Brain microvascular endothelial cell (primary cell): ENCODE measurements around the gene UNC119.

ENCODE experiments used
- DNase-seq: peaks from one replicate; pipeline ENCODE4 v3.0.0-alpha.2; 2020
- H3K27ac ChIP-seq: fragments of 250-450 bp; sonication (Bioruptor Pico); 2 replicates; pipeline ENCODE4 v1.5.1; 2020; ENCODE audit warnings: mild to moderate bottlenecking, moderate library complexity
- H3K27me3 ChIP-seq: fragments of 250-450 bp; sonication (Bioruptor Pico); replicated peaks from 2 replicates; pipeline ENCODE4 v1.5.1; 2020; ENCODE audit warnings: mild to moderate bottlenecking
- H3K36me3 ChIP-seq: fragments of 250-450 bp; sonication (Bioruptor Pico); replicated peaks from 2 replicates; pipeline ENCODE4 v1.5.1; 2020; ENCODE audit warnings: mild to moderate bottlenecking
- H3K4me3 ChIP-seq: 2 replicates; pipeline ENCODE4 v1.5.1; 2011; ENCODE audit warnings: low read depth, mild to moderate bottlenecking, control low read depth, low read length, moderate library complexity
- CTCF ChIP-seq: IDR thresholded peaks from 2 replicates; pipeline ENCODE4 v1.5.1; 2011; ENCODE audit warnings: low read depth, mild to moderate bottlenecking, moderate library complexity, low read length, control low read depth, inconsistent platforms; ENCODE audit errors: missing control alignments
- in situ Hi-C: cut with HindIII; loops from 2 replicates; pipeline ENCODE4 v1.10.0; 2017; ENCODE audit warnings: low sequenced_read_pairs, low pct_ligation_motif_present

Gene UNC119

DNA sequence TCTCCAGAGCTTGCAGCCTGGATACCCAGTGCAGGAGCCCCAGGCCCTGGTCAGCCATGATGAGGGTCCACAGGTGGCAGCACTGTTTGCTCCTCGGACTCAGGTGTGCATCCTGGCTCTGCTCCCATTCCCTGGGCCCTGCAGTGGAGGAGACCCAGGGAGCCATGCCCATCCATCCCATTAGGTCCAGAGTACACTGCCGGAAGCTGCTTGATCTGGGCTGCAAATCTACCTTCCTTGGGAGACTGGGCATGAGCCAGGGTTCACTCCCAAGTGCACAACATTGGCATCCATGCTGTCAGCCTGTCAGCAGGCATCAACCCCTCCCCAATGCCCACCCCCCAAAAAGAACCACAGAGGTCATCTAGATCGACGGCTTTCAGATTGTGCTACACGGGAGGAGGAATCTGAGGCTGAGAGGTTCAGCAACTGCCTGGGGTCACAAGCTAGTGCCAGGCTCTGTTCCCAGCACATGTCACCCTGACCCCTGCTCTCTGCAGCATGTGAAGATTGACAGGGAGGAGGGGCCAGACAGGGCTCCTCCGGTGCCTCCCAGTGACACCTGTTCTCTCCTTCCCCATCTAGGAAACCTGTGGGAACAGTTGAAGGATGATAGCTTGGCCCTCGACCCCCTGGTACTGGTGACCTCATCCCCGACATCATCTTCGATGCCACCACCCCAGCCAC, 15.7 kb downstream of the UNC119 start:
- Histone ChIP-seq H3K36me3 (no peaks in the 10 kb centered on the region), H3K27me3 (no peaks in the 10 kb centered on the region), H3K4me3 (no peak overlapping the region), H3K27ac (no peak overlapping the region)
- in situ Hi-C loops, result no loop called here
- no peak for DNase-seq
- no peak for TF ChIP-seq CTCF

DNA sequence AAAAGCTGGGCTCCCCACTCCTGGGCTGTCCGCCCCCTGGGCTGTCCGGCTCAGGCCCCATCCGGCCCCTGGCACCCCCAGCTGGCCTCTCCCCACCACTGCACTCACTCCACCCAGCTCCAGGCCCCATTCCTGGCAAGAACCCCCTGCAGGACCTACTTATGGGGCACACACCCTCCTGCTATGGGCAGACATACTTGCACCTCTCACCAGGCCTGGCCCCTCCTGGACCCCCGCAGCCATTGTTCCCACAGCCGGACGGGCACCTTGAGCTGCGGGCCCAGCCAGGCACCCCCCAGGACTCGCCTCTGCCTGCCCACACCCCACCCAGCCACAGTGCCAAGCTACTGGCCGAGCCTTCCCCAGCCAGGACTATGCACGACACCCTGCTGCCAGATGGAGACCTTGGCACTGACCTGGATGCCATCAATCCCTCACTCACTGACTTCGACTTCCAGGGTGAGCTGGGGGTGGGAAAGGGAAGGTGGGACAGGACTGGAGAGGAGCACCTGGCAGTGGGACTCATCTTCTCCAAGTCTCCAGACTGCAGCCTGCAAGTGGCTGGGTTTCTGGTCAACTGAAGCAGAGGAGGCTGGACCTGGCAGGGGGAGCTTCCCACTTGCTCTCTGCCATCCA, 17.6 kb downstream of the UNC119 start:
- Histone ChIP-seq H3K27ac (no peak overlapping the region), H3K36me3 (no peaks in the 10 kb centered on the region), H3K4me3 (no peak overlapping the region), H3K27me3 (no peaks in the 10 kb centered on the region)
- no peak for TF ChIP-seq CTCF
- DNase-seq, result no peak
- in situ Hi-C loops, result no loop called here

GRCh38 chr17:28533091-28533807, 19.2 kb downstream of the UNC119 start:
- no peak for DNase-seq
- Histone ChIP-seq H3K4me3 (no peak overlapping the region), H3K27me3 (no peaks in the 10 kb centered on the region), H3K27ac (no peak overlapping the region), H3K36me3 (no peaks in the 10 kb centered on the region)
- in situ Hi-C loops, result no loop called here
- no peak for TF ChIP-seq CTCF

DNA sequence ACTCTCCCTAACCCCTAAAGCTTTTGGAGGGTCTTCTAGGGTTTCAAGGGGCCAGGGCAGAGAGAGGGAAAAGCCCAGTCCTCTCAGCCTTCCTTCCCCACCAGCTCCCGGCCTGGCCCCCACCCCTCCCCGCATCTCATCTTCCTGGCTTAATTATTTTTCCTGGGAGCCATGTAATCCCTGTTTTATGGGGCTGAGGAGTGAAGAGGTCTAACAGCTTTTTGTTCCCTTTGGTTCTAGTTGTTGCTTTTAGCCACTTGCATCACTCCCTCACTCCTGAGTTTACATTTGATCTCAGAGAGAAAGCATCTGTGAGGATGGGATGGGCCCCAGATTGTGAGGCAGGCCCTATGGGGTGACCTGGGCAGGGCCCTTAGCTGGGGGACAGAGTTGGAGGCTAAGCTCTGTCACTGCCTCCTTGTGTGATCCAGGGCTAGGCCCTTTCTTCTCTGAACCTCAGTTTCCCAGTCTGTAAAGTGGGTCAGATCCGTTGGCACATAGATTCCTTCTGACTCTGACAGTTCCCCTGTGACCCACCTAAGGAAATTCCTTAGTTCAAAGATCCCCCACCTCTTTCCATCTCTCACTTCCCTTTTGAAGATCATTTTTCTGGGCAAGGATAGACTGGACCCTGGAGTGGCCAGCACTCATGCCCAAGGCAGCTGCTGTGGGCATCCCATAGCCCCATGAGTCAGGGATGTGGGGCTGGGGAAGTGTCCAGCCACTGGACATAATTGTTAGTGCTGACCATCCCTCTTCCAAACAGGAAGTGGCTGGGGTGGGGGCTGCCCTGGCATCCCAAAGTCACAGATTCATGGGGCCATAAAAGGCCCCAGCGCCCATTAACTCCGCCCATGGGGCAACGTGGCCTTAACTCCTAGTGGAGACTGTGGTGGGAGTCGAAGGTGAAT, 20.1 kb downstream of the UNC119 start:
- Histone ChIP-seq H3K27ac (no peak overlapping the region), H3K27me3 (no peaks in the 10 kb centered on the region), H3K36me3 (no peaks in the 10 kb centered on the region), H3K4me3 (no peak overlapping the region)
- TF ChIP-seq CTCF, result no peak
- in situ Hi-C loops, result no loop called here
- no peak for DNase-seq

- in situ Hi-C loops, result no loop called here
- no peak for TF ChIP-seq CTCF
- H3K27ac ChIP-seq, result no peak overlapping the region
- H3K27me3 ChIP-seq, result no peaks in the 10 kb centered on the region
- no peak overlapping the region for H3K4me3 ChIP-seq
- no peaks in the 10 kb centered on the region for H3K36me3 ChIP-seq
- DNase-seq, result no peak
Observed at GRCh38 chr17:28530926-28531325, 21.5 kb downstream of the UNC119 start.
